MCF 10A (cell line): ENCODE measurements around the gene CWF19L2. TPM values are rescaled to one million over a fixed set of nuclear protein-coding genes. Genes with fewer than 3 reads are reported as not detected.
"Not testable (repeated sequence)": the region's sequence is repeated elsewhere in the genome, so short reads cannot be mapped to it uniquely, and the experiment has no call there.

Experiments used
- BruUV-seq: library from RNA; stranded (reverse); fragments of 400-500 nt; replicated peaks from 2 replicates; lab custom pipeline; 2021; lab: Mats Ljungman, UMichigan
- CTCF ChIA-PET: fragments of 300-600 bp; sonication (Branson Sonifier 250); formaldehyde crosslinking; extraction: SDS; loops from one replicate; lab custom pipeline; 2021; ENCODE audit warnings: antibody characterized with exemption, inconsistent platforms; lab: Yijun Ruan, JAX
- POLR2A ChIA-PET: fragments of 300-600, 350-650 bp; sonication (Branson Sonifier 250); formaldehyde crosslinking; extraction: SDS; loops from one replicate; lab custom pipeline; 2020; ENCODE audit warnings: antibody characterized with exemption, inconsistent platforms; lab: Yijun Ruan, JAX
- DNase-seq: peaks from one replicate; pipeline ENCODE4 v3.0.0-alpha.2; 2018; ENCODE audit not compliant: unreplicated experiment
- H3K27ac Mint-ChIP-seq: one replicate; pipeline ENCODE4 v1.8.0; 2022; ENCODE audit warnings: mild to moderate bottlenecking, low read depth, mixed read lengths; ENCODE audit not compliant: unreplicated experiment
- H3K27me3 Mint-ChIP-seq: one replicate; pipeline ENCODE4 v1.8.0; 2022; ENCODE audit warnings: mixed read lengths; ENCODE audit not compliant: insufficient read depth, unreplicated experiment
- H3K36me3 Mint-ChIP-seq: one replicate; pipeline ENCODE4 v1.8.0; 2022; ENCODE audit warnings: mild to moderate bottlenecking, moderate library complexity, mixed read lengths; ENCODE audit not compliant: insufficient read depth, unreplicated experiment
- H3K4me1 Mint-ChIP-seq: one replicate; pipeline ENCODE4 v1.8.0; 2022; ENCODE audit warnings: mixed read lengths; ENCODE audit not compliant: insufficient read depth, unreplicated experiment
- H3K4me3 Mint-ChIP-seq: one replicate; pipeline ENCODE4 v1.8.0; 2022; ENCODE audit warnings: mild to moderate bottlenecking, moderate library complexity, mixed read lengths; ENCODE audit not compliant: unreplicated experiment
- H3K9me3 Mint-ChIP-seq: one replicate; pipeline ENCODE4 v1.8.0; 2022; ENCODE audit warnings: mixed read lengths; ENCODE audit not compliant: unreplicated experiment
- CTCF ChIP-seq: fragments of 200-600 bp; IDR thresholded peaks from one replicate; pipeline ENCODE4 v1.8.0; 2022; ENCODE audit warnings: antibody characterized with exemption, mild to moderate bottlenecking; ENCODE audit not compliant: unreplicated experiment
- intact Hi-C: fragments of 100-400 bp; cut with micrococcal nuclease; formaldehyde crosslinking; loops from 2 replicates; pipeline ENCODE4 v1.14.1; 2022
- total RNA-seq: library from RNA; stranded (reverse); gene quantifications from 2 replicates; pipeline ENCODE4 v1.2.3, GENCODE V29; 2022

The CWF19L2 gene
- total RNA-seq, 1 experiment from 2014 or later: 8.5 TPM

GRCh38 chr11:107413352-107413751 lies 44.3 kb downstream of the CWF19L2 start:
- H3K9me3 Mint-ChIP-seq: no peaks in the 10 kb centered on the region
- no peak overlapping the region for H3K27ac Mint-ChIP-seq
- TF ChIP-seq CTCF: no peak
- no peak overlapping the region for H3K4me3 Mint-ChIP-seq
- H3K4me1 Mint-ChIP-seq: no peaks in the 10 kb centered on the region
- POLR2A ChIA-PET: no interaction called here
- no TSS peak for BruUV-seq
- peaks cover 31% of the 10 kb centered on the region for H3K36me3 Mint-ChIP-seq
- CTCF ChIA-PET: no interaction called here
- H3K27me3 Mint-ChIP-seq: no peaks in the 10 kb centered on the region
- DNase-seq: no peak
- intact Hi-C loops: no loop called here

GRCh38 chr11:107408762-107409211 lies 48.8 kb downstream of the CWF19L2 start:
- no peak overlapping the region for H3K27ac Mint-ChIP-seq
- intact Hi-C loops: no loop called here
- H3K4me1 Mint-ChIP-seq: no peaks in the 10 kb centered on the region
- POLR2A ChIA-PET: no interaction called here
- no peak overlapping the region for H3K4me3 Mint-ChIP-seq
- no TSS peak for BruUV-seq
- TF ChIP-seq CTCF: no peak
- no peak for DNase-seq
- no peaks in the 10 kb centered on the region for H3K27me3 Mint-ChIP-seq
- peaks cover 3% of the 10 kb centered on the region for H3K9me3 Mint-ChIP-seq
- CTCF ChIA-PET: no interaction called here
- H3K36me3 Mint-ChIP-seq: peaks cover 15% of the 10 kb centered on the region

GRCh38 chr11:107405260-107405659 lies 52.4 kb downstream of the CWF19L2 start:
- POLR2A ChIA-PET: no interaction called here
- intact Hi-C loops: no loop called here
- Mint-ChIP-seq H3K4me3 (no peak overlapping the region), H3K4me1 (no peaks in the 10 kb centered on the region), H3K9me3 (peaks cover 11% of the 10 kb centered on the region), H3K36me3 (peaks cover 20% of the 10 kb centered on the region), H3K27me3 (no peaks in the 10 kb centered on the region), H3K27ac (no peak overlapping the region)
- CTCF ChIA-PET: no interaction called here
- DNase-seq: no peak
- no peak for TF ChIP-seq CTCF
- no TSS peak for BruUV-seq

GRCh38 chr11:107401131-107401530 lies 56.5 kb downstream of the CWF19L2 start:
- H3K4me3 Mint-ChIP-seq, DNase-seq, H3K4me1 Mint-ChIP-seq, BruUV-seq, H3K27me3 Mint-ChIP-seq, intact Hi-C loops, H3K27ac Mint-ChIP-seq: not testable (repeated sequence)
- POLR2A ChIA-PET: interaction anchor here (0.7 kb wide), 1 partner anchor 9 kb away, joined by 3 read pairs; no protein-coding TSS in a partner anchor
- CTCF ChIA-PET: interaction anchor here (0.5 kb wide), 1 partner anchor 1337 kb away, joined by 3 read pairs; no protein-coding TSS in a partner anchor
- H3K36me3 Mint-ChIP-seq: peaks cover 14% of the 10 kb centered on the region
- peaks cover 15% of the 10 kb centered on the region for H3K9me3 Mint-ChIP-seq
